NB4 (cell line): ENCODE data around the gene ENC1.

ENCODE experiments used
- DNase-seq: peaks from one replicate; pipeline ENCODE4 v3.0.0; 2010; ENCODE audit warnings: low read depth
- H3K4me3 ChIP-seq: one replicate; pipeline ENCODE4 v1.5.1; 2011; ENCODE audit warnings: mild to moderate bottlenecking, low read depth, low read length, moderate library complexity
- MAX ChIP-seq: IDR thresholded peaks from 2 replicates; pipeline ENCODE4 v1.6.1; 2011; ENCODE audit warnings: low read depth, low read length
- MYC ChIP-seq: IDR thresholded peaks from 2 replicates; pipeline ENCODE4 v1.6.1; 2011; ENCODE audit warnings: low read depth, low read length
- POLR2A ChIP-seq: IDR thresholded peaks from 2 replicates; pipeline ENCODE4 v1.6.1; 2011; ENCODE audit warnings: mild to moderate bottlenecking; ENCODE audit not compliant: insufficient read length; ENCODE audit errors: extremely low read depth
- TF ChIP-seq, protein P1 (sequence below): IDR thresholded peaks from one replicate; pipeline ENCODE4 v1.5.1; 2012; ENCODE audit warnings: low read depth, low read length

ENC1 gene

GRCh38 chr5:74582853-74583252 is 57.7 kb downstream of the ENC1 start:
- TF ChIP-seq MYC: no peak
- no peak for TF ChIP-seq POLR2A
- TF ChIP-seq, protein P1, sequence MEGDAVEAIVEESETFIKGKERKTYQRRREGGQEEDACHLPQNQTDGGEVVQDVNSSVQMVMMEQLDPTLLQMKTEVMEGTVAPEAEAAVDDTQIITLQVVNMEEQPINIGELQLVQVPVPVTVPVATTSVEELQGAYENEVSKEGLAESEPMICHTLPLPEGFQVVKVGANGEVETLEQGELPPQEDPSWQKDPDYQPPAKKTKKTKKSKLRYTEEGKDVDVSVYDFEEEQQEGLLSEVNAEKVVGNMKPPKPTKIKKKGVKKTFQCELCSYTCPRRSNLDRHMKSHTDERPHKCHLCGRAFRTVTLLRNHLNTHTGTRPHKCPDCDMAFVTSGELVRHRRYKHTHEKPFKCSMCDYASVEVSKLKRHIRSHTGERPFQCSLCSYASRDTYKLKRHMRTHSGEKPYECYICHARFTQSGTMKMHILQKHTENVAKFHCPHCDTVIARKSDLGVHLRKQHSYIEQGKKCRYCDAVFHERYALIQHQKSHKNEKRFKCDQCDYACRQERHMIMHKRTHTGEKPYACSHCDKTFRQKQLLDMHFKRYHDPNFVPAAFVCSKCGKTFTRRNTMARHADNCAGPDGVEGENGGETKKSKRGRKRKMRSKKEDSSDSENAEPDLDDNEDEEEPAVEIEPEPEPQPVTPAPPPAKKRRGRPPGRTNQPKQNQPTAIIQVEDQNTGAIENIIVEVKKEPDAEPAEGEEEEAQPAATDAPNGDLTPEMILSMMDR: no peak
- no peak for TF ChIP-seq MAX
- H3K4me3 ChIP-seq: no peak overlapping the region
- DNase-seq: no peak

- DNase-seq: no peak
- no peak overlapping the region for H3K4me3 ChIP-seq
- TF ChIP-seq MAX: no peak
- TF ChIP-seq, protein P1: no peak
- TF ChIP-seq POLR2A: no peak
- TF ChIP-seq MYC: no peak
These were observed 58.6 kb downstream of the ENC1 start for GRCh38 chr5:74581988-74582365.

DNA sequence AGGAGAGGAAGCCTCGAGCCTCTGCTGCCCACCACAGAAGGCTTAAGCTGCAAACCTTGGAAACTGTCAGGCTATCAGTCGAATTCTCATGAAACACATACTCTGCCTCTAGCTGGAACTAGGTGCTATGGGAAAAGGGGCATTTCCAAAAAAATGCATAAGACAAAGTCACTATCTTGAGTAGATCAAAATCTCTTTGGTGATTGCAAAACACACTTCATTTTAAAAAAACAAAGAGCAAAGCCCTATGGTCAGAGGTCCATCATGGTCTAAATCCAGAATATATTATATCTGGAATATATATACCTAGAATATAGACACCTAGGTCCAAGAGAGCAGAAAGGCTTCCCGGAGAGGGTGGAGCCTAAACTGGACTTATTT is 59.8 kb downstream of the ENC1 start:
- H3K4me3 ChIP-seq: no peak overlapping the region
- DNase-seq: no peak
- TF ChIP-seq POLR2A: no peak
- no peak for TF ChIP-seq MYC
- TF ChIP-seq MAX: no peak
- TF ChIP-seq, protein P1: no peak

DNA sequence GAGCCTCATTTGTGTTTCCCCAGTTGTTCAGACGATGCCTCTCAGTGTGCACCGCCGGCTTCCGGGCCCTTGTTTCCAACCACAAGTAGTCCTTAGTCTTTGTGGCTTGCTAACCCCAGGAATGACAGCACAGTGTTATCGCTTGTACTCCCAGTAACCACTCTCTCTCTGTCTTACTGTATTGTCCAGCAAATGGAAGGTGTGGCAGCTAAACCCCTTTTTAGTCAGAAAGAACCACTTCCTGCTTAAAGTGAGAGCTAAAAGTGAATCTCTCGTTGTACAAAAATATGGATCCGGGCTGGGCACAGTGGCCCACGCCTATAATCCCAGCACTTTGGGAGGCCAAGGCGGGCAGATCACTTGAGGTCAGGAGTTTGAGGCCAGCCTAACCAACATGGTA is 61.3 kb downstream of the ENC1 start:
- H3K4me3 ChIP-seq: no peak overlapping the region

GRCh38 chr5:74578356-74579044 is 62.0 kb downstream of the ENC1 start:
- no peak for TF ChIP-seq MAX
- TF ChIP-seq MYC: no peak
- TF ChIP-seq, protein P1: no peak
- no peak for TF ChIP-seq POLR2A
- no peak for DNase-seq
- H3K4me3 ChIP-seq: no peak overlapping the region

More for the DNA sequence above, 61.3 kb downstream of the ENC1 start:
- DNase-seq: no peak
- TF ChIP-seq MAX (no peak), POLR2A (no peak), MYC (no peak)
- TF ChIP-seq, protein P1: no peak
